DOHH2 (cell line): ENCODE data around the gene CH25H.

ENCODE experiments used
- H3F3A ChIP-seq: fragments of 200-600 bp; sonication (generic), shearing (Covaris generic); 2 replicates; pipeline ENCODE4 v1.6.0; 2016; ENCODE audit warnings: antibody characterized with exemption, mild to moderate bottlenecking; ENCODE audit not compliant: control insufficient read depth, insufficient read depth
- H3K27ac ChIP-seq: fragments of 200-600 bp; sonication (generic); 2 replicates; pipeline ENCODE4 v1.5.1; 2014; ENCODE audit warnings: low read depth, mild to moderate bottlenecking, low read length, moderate library complexity
- H3K27me3 ChIP-seq: fragments of 200-600 bp; sonication (generic); 2 replicates; pipeline ENCODE4 v1.6.1; 2014; ENCODE audit warnings: mild to moderate bottlenecking, low read length, mixed read lengths; ENCODE audit not compliant: control insufficient read depth
- H3K36me3 ChIP-seq: fragments of 200-600 bp; sonication (generic); 2 replicates; pipeline ENCODE4 v1.6.1; 2014; ENCODE audit warnings: mild to moderate bottlenecking, low read length, moderate library complexity, mixed read lengths; ENCODE audit not compliant: control insufficient read depth
- H3K4me1 ChIP-seq: fragments of 200-600 bp; sonication (generic); 2 replicates; pipeline ENCODE4 v1.6.1; 2014; ENCODE audit warnings: mild to moderate bottlenecking, low read length, mixed read lengths; ENCODE audit not compliant: control insufficient read depth
- H3K4me2 ChIP-seq: fragments of 200-600 bp; sonication (generic); 2 replicates; pipeline ENCODE4 v1.6.0; 2014; ENCODE audit warnings: mild to moderate bottlenecking, low read length, moderate library complexity
- H3K4me3 ChIP-seq: fragments of 200-600 bp; sonication (generic); 2 replicates; pipeline ENCODE4 v1.5.1; 2014; ENCODE audit warnings: mild to moderate bottlenecking, low read length, mixed read lengths
- H3K79me2 ChIP-seq: fragments of 200-600 bp; sonication (generic); 2 replicates; pipeline ENCODE4 v1.6.1; 2014; ENCODE audit warnings: mild to moderate bottlenecking, low read length, mixed read lengths; ENCODE audit not compliant: control insufficient read depth
- H3K9me2 ChIP-seq: fragments of 200-600 bp; sonication (generic); replicated peaks from 2 replicates; pipeline ENCODE4 v1.6.1; 2014; ENCODE audit warnings: mild to moderate bottlenecking, low read length, mixed read lengths; ENCODE audit not compliant: control insufficient read depth
- H3K9me3 ChIP-seq: fragments of 200-600 bp; sonication (generic); 2 replicates; pipeline ENCODE4 v1.6.1; 2014; ENCODE audit warnings: antibody characterized with exemption, low read length, mixed read lengths; ENCODE audit not compliant: control insufficient read depth, insufficient read depth
- H4K20me1 ChIP-seq: fragments of 200-600 bp; sonication (generic); 2 replicates; pipeline ENCODE4 v1.6.0; 2014; ENCODE audit warnings: low read depth, mild to moderate bottlenecking, antibody characterized with exemption, low read length, moderate library complexity; ENCODE audit not compliant: control insufficient read depth, insufficient read depth
- CTCF ChIP-seq: fragments of 200-600 bp; sonication (generic); IDR thresholded peaks from one replicate; pipeline ENCODE4 v1.5.1; 2014; ENCODE audit warnings: antibody characterized with exemption, mild to moderate bottlenecking, low read depth, low read length; ENCODE audit not compliant: poor library complexity, severe bottlenecking
- EZH2phosphoT487 ChIP-seq: fragments of 200-600 bp; sonication (generic); IDR thresholded peaks from 2 replicates; pipeline ENCODE4 v1.6.1; 2017; ENCODE audit warnings: borderline replicate concordance, mild to moderate bottlenecking, antibody characterized with exemption, low read length, moderate library complexity, mixed read lengths

CH25H gene

GRCh38 chr10:89240519-89240918, 33.4 kb upstream of the CH25H start:
- Histone ChIP-seq H4K20me1 (no peaks in the 10 kb centered on the region), H3K36me3 (peaks cover 3% of the 10 kb centered on the region; the same call in 1 of the 2 replicates), H3K4me1 (peaks cover 39% of the 10 kb centered on the region), H3K9me3 (no peaks in the 10 kb centered on the region), H3K9me2 (no peaks in the 10 kb centered on the region), H3K4me2 (no peak overlapping the region), H3K4me3 (no peak overlapping the region), H3K27me3 (no peaks in the 10 kb centered on the region), H3K27ac (no peak overlapping the region), H3F3A (0 out of 2 replicates have a peak, but pooled peaks cover 9% of the 10 kb centered on the region), H3K79me2 (no peaks in the 10 kb centered on the region)
- TF ChIP-seq EZH2phosphoT487 (no peak), CTCF (no peak)

- H3K9me2 ChIP-seq = no peaks in the 10 kb centered on the region
- no peaks in the 10 kb centered on the region for H3K27me3 ChIP-seq
- H3F3A ChIP-seq = 0 out of 2 replicates have a peak, but pooled peaks cover 8% of the 10 kb centered on the region
- no peaks in the 10 kb centered on the region for H3K9me3 ChIP-seq
- H3K27ac ChIP-seq = no peak overlapping the region
- no peaks in the 10 kb centered on the region for H4K20me1 ChIP-seq
- TF ChIP-seq EZH2phosphoT487 (no peak), CTCF (no peak)
- peaks cover 3% of the 10 kb centered on the region; the same call in 1 of the 2 replicates for H3K36me3 ChIP-seq
- no peak overlapping the region for H3K4me3 ChIP-seq
- no peaks in the 10 kb centered on the region for H3K79me2 ChIP-seq
- no peak overlapping the region for H3K4me2 ChIP-seq
- peaks cover 25% of the 10 kb centered on the region for H3K4me1 ChIP-seq
Observed at GRCh38 chr10:89238956-89239644, 32.0 kb upstream of the CH25H start.

- H3K4me1 ChIP-seq = peaks cover 12% of the 10 kb centered on the region
- H3K9me3 ChIP-seq = no peaks in the 10 kb centered on the region
- H3K9me2 ChIP-seq = no peaks in the 10 kb centered on the region
- TF ChIP-seq EZH2phosphoT487 = no peak
- no peak for TF ChIP-seq CTCF
- no peak overlapping the region for H3K27ac ChIP-seq
- H3K4me3 ChIP-seq = no peak overlapping the region
- peaks cover 3% of the 10 kb centered on the region; the same call in 1 of the 2 replicates for H3K36me3 ChIP-seq
- no peak overlapping the region for H3K4me2 ChIP-seq
- no peaks in the 10 kb centered on the region for H3K27me3 ChIP-seq
- H4K20me1 ChIP-seq = no peaks in the 10 kb centered on the region
- H3F3A ChIP-seq = no peaks in the 10 kb centered on the region
- H3K79me2 ChIP-seq = no peaks in the 10 kb centered on the region
Observed at GRCh38 chr10:89237849-89238248, 30.7 kb upstream of the CH25H start.
